HG02588 (cell line): ENCODE measurements around the gene PARPBP.
"Not testable (repeated sequence)": the region's sequence is repeated elsewhere in the genome, so short reads cannot be mapped to it uniquely, and the experiment has no call there.

ENCODE experiments used
- ATAC-seq: cut with Tn5 transposase; IDR thresholded peaks from one replicate; pipeline ENCODE4 v1.9.1; 2021; ENCODE audit warnings: mild to moderate bottlenecking, moderate library complexity; ENCODE audit not compliant: unreplicated experiment

Gene PARPBP

DNA sequence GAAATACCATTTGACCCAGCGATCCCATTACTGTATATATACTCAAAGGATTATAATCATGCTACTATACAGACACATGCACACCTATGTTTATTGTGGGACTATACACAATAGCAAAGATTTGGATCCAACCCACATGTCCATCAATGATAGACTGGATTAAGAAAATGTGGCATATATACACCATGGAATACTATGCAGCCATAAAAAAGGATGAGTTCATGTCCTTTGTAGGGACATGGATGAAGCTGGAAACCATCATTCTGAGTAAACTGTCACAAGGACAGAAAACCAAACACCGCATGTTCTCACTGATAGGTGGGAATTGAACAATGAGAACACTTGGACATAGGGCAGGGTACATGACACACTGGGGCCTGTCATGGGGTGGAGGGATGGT, 120.9 kb downstream of the PARPBP start:
- not testable (repeated sequence) for ATAC-seq
